Activated CD8-positive, alpha-beta T cell treated with anti-CD3 and anti-CD28 coated beads for 36 hours (primary cell): Measurements from ENCODE around the gene SPSB1. TPM values are rescaled to one million over a fixed set of nuclear protein-coding genes. Genes with fewer than 3 reads are reported as not detected.
"Not testable (repeated sequence)": the region's sequence is repeated elsewhere in the genome, so short reads cannot be mapped to it uniquely, and the experiment has no call there.

Experiments used
- ATAC-seq: fragments of 200-7000 bp; cut with Tn5 transposase; one replicate; pipeline ENCODE4 v1.10.0; 2021; ENCODE audit warnings: mild to moderate bottlenecking, moderate library complexity
- CTCF ChIA-PET: fragments of 350-600 bp; sonication (Branson Sonifier 250); formaldehyde crosslinking; loops from one replicate; lab custom pipeline; 2021; ENCODE audit warnings: antibody characterized with exemption; lab: Charles Lee
- POLR2A ChIA-PET: fragments of 350-600 bp; sonication (Branson Sonifier 250); formaldehyde crosslinking; loops from one replicate; lab custom pipeline; 2021; ENCODE audit warnings: antibody characterized with exemption; lab: Charles Lee
- DNase-seq: peaks from one replicate; pipeline ENCODE4 v3.0.0-alpha.2; 2020
- H3K27ac Mint-ChIP-seq: one replicate; pipeline ENCODE4 v1.8.0; 2021; ENCODE audit warnings: mild to moderate bottlenecking, mixed read lengths
- H3K27me3 Mint-ChIP-seq: one replicate; pipeline ENCODE4 v1.8.0; 2021; ENCODE audit warnings: mixed read lengths
- H3K36me3 Mint-ChIP-seq: one replicate; pipeline ENCODE4 v1.8.0; 2021; ENCODE audit warnings: low read depth, mixed read lengths
- H3K4me1 Mint-ChIP-seq: one replicate; pipeline ENCODE4 v1.8.0; 2021; ENCODE audit warnings: low read depth, mixed read lengths
- H3K4me3 Mint-ChIP-seq: one replicate; pipeline ENCODE4 v1.8.0; 2021; ENCODE audit warnings: mild to moderate bottlenecking, moderate library complexity, mixed read lengths
- H3K9me3 Mint-ChIP-seq: one replicate; pipeline ENCODE4 v1.8.0; 2021; ENCODE audit warnings: mixed read lengths
- CTCF ChIP-seq: fragments of 200-600 bp; IDR thresholded peaks from one replicate; pipeline ENCODE4 v1.8.0; 2022; ENCODE audit warnings: antibody characterized with exemption, mild to moderate bottlenecking
- intact Hi-C: fragments of 100-400 bp; cut with micrococcal nuclease; formaldehyde crosslinking; loops from one replicate; pipeline ENCODE4 v1.10.0; 2022
- total RNA-seq, 2 experiments: library from RNA; stranded (reverse); gene quantifications; one replicate each; pipeline ENCODE4 v1.2.3, GENCODE V29; 2021

Gene SPSB1
- total RNA-seq, 2 experiments from 2014 or later, result 1.1 to 1.5 TPM

- DNase-seq (peak; percentile 55), ATAC-seq (peak; percentile 50)
- Mint-ChIP-seq H3K27me3 (peaks cover 2% of the 10 kb centered on the region), H3K4me1 (peaks cover 13% of the 10 kb centered on the region), H3K27ac (no peak overlapping the region), H3K4me3 (no peak overlapping the region), H3K36me3 (no peaks in the 10 kb centered on the region), H3K9me3 (no peaks in the 10 kb centered on the region)
- TF ChIP-seq CTCF, result no peak
- ChIA-PET CTCF (interaction anchor here (0.6 to 1.4 kb wide), 3 partner anchors 13 to 196 kb away, joined by 3 to 4 read pairs (median 3); no protein-coding TSS in a partner anchor), POLR2A (no interaction called here)
- intact Hi-C loops, result no loop called here
Measured at GRCh38 chr1:9294910-9295636, 2.4 kb downstream of the SPSB1 start.

- intact Hi-C loops, result no loop called here
- DNase-seq (no peak), ATAC-seq (no peak)
- TF ChIP-seq CTCF, result no peak
- no peak overlapping the region for H3K4me3 Mint-ChIP-seq
- no peak overlapping the region for H3K27ac Mint-ChIP-seq
- H3K4me1 Mint-ChIP-seq, result peaks cover 15% of the 10 kb centered on the region
- ChIA-PET CTCF (interaction anchor here (1.4 to 2.4 kb wide), 2 partner anchors 160 to 195 kb away, joined by 4 to 7 read pairs; no protein-coding TSS in a partner anchor), POLR2A (no interaction called here)
- no peaks in the 10 kb centered on the region for H3K36me3 Mint-ChIP-seq
- peaks cover 2% of the 10 kb centered on the region for H3K27me3 Mint-ChIP-seq
- H3K9me3 Mint-ChIP-seq, result no peaks in the 10 kb centered on the region
Measured at GRCh38 chr1:9295884-9296283, 3.2 kb downstream of the SPSB1 start.

- Mint-ChIP-seq H3K4me1 (peaks cover 15% of the 10 kb centered on the region), H3K9me3 (no peaks in the 10 kb centered on the region), H3K4me3 (no peak overlapping the region), H3K27ac (no peak overlapping the region), H3K36me3 (no peaks in the 10 kb centered on the region), H3K27me3 (peaks cover under 1% of the 10 kb centered on the region)
- ChIA-PET POLR2A (no interaction called here), CTCF (interaction anchor here (2.0 to 2.4 kb wide), 2 partner anchors 159 to 194 kb away, joined by 7 read pairs; no protein-coding TSS in a partner anchor)
- intact Hi-C loops, result no loop called here
- no peak for TF ChIP-seq CTCF
- ATAC-seq (no peak), DNase-seq (no peak)
Measured at GRCh38 chr1:9296850-9297249, 4.2 kb downstream of the SPSB1 start.

- no peaks in the 10 kb centered on the region for H3K9me3 Mint-ChIP-seq
- no peaks in the 10 kb centered on the region for H3K27me3 Mint-ChIP-seq
- POLR2A ChIA-PET, result no interaction called here
- CTCF ChIA-PET, result interaction anchor here (2.0 to 2.4 kb wide), 2 partner anchors 158 to 193 kb away, joined by 7 read pairs; no protein-coding TSS in a partner anchor
- no peak for TF ChIP-seq CTCF
- no peak overlapping the region for H3K27ac Mint-ChIP-seq
- H3K4me3 Mint-ChIP-seq, result no peak overlapping the region
- intact Hi-C loops, result no loop called here
- peaks cover 15% of the 10 kb centered on the region for H3K4me1 Mint-ChIP-seq
- no peak for DNase-seq
- ATAC-seq, result no peak
- H3K36me3 Mint-ChIP-seq, result no peaks in the 10 kb centered on the region
Measured at GRCh38 chr1:9297831-9298230, 5.1 kb downstream of the SPSB1 start.

- Mint-ChIP-seq H3K27me3 (no peaks in the 10 kb centered on the region), H3K4me3 (no peak overlapping the region), H3K36me3 (no peaks in the 10 kb centered on the region), H3K27ac (no peak overlapping the region), H3K9me3 (no peaks in the 10 kb centered on the region), H3K4me1 (peaks cover 15% of the 10 kb centered on the region)
- no peak for TF ChIP-seq CTCF
- ChIA-PET CTCF (interaction anchor here (2.0 to 2.4 kb wide), 2 partner anchors 157 to 192 kb away, joined by 7 read pairs; no protein-coding TSS in a partner anchor), POLR2A (no interaction called here)
- no peak for ATAC-seq
- DNase-seq, result no peak
- intact Hi-C loops, result no loop called here
Measured at GRCh38 chr1:9298282-9298681, 5.6 kb downstream of the SPSB1 start.

GRCh38 chr1:9299571-9300541 lies 7.2 kb downstream of the SPSB1 start:
- DNase-seq, H3K36me3 Mint-ChIP-seq, H3K4me3 Mint-ChIP-seq, H3K27ac Mint-ChIP-seq, POLR2A ChIA-PET, ATAC-seq, H3K27me3 Mint-ChIP-seq, intact Hi-C loops, H3K9me3 Mint-ChIP-seq: not testable (repeated sequence)
- CTCF ChIA-PET, result interaction anchor here (1.8 kb wide), 1 partner anchor 10 kb away, joined by 5 read pairs; no protein-coding TSS in a partner anchor
- peaks cover 15% of the 10 kb centered on the region for H3K4me1 Mint-ChIP-seq
